Coronary artery (tissue), 2 donors: ENCODE results near the gene PRUNE2.
A peak's percentile ranks its signal among the peaks of the same experiment; 100 is the strongest.

Experiments
- DNase-seq: peaks from one replicate; pipeline ENCODE4 v3.0.0-alpha.2; 2017; ENCODE audit warnings: low spot score
- H3K27ac ChIP-seq, 2 donors: fragments of 200-600 bp; sonication (generic); one replicate each; pipeline ENCODE4 v1.5.1; 2016 to 2019
- H3K4me3 ChIP-seq: fragments of 200-600 bp; sonication (generic); 2 replicates; pipeline ENCODE4 v1.5.1; 2016; ENCODE audit warnings: mild to moderate bottlenecking, moderate library complexity
- TF ChIP-seq, protein P1 (sequence below): fragments of 200-600 bp; sonication (generic); IDR thresholded peaks from one replicate; pipeline ENCODE4 v1.5.1; 2019; ENCODE audit warnings: antibody characterized with exemption

The PRUNE2 gene

DNA sequence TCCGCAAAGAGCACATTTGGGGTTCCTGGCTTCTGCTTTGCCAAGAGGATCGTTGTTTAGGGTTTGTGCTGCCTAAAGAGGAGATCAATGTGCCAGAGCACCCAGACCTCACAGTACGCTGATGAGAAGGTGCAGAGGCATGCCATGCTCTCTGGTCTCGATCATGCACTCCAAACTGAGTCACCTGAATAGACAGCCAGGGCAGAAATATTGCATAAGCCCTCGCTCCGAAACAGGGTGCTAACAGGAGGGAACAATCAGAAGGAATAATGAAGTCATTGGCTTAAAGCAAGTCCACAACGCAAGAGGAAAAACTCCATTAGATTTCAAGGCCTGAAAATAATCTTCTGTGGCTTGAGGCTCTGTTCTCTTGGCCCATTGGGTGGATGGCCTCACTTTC, 322.7 kb downstream of the PRUNE2 start:
- TF ChIP-seq, protein P1, sequence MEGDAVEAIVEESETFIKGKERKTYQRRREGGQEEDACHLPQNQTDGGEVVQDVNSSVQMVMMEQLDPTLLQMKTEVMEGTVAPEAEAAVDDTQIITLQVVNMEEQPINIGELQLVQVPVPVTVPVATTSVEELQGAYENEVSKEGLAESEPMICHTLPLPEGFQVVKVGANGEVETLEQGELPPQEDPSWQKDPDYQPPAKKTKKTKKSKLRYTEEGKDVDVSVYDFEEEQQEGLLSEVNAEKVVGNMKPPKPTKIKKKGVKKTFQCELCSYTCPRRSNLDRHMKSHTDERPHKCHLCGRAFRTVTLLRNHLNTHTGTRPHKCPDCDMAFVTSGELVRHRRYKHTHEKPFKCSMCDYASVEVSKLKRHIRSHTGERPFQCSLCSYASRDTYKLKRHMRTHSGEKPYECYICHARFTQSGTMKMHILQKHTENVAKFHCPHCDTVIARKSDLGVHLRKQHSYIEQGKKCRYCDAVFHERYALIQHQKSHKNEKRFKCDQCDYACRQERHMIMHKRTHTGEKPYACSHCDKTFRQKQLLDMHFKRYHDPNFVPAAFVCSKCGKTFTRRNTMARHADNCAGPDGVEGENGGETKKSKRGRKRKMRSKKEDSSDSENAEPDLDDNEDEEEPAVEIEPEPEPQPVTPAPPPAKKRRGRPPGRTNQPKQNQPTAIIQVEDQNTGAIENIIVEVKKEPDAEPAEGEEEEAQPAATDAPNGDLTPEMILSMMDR: no peak
- no peak overlapping the region for H3K4me3 ChIP-seq
- H3K27ac ChIP-seq: no peak overlapping the region
- no peak for DNase-seq

GRCh38 chr9:76581731-76582130, 324.2 kb downstream of the PRUNE2 start:
- Histone ChIP-seq H3K4me3 (no peak overlapping the region), H3K27ac (no peak overlapping the region)
- DNase-seq: no peak
- TF ChIP-seq, protein P1: no peak

- DNase-seq: no peak
- no peak overlapping the region for H3K4me3 ChIP-seq
- TF ChIP-seq, protein P1: no peak
- no peak overlapping the region for H3K27ac ChIP-seq
Observed at GRCh38 chr9:76580820-76581219, 325.1 kb downstream of the PRUNE2 start.

- no peak overlapping the region for H3K27ac ChIP-seq
- no peak overlapping the region for H3K4me3 ChIP-seq
- TF ChIP-seq, protein P1: no peak
- no peak for DNase-seq
Observed at GRCh38 chr9:76580188-76580587, 325.7 kb downstream of the PRUNE2 start.

DNA sequence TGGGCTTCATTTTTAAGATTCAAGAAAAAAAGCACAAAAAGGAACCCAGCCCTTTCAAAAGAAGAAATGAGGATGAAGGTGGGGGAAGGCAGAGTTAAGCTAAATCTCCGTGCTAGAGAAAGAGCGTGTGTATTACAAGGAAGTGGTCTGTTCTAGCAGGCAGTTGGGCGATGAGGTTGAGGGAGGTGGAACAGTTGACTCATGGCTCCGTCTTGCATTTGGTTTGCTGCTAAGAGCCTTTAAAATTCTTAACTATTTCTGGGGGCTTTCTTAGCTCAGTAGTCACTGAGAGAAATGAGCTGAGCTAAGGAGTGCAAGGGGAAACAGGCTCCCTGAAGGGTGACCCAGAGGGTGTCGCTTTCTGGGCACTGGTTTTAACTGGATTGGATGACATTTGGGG, 329.6 kb downstream of the PRUNE2 start:
- no peak for DNase-seq
- Histone ChIP-seq H3K27ac (no peak overlapping the region), H3K4me3 (no peak overlapping the region)
- TF ChIP-seq, protein P1: no peak

DNA sequence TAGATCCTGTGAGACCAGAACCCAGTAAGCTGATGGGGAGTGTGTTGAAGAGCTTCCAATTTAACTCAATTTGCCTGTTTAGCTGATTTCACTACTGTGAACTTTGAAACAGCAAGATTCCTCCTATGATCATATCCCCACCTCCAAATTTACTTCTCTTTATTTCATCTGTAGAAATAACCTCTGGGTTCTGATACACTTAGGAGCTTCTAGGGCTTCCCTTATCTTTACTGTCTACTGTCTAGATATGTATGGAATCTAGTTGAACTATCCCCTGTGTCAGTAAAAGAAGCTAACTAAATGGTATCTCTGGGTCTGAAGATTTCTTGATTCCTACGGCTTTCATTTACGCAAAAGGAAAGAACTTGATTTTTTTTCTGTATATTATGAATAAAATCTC, 330.2 kb downstream of the PRUNE2 start:
- Histone ChIP-seq H3K27ac (no peak overlapping the region), H3K4me3 (no peak overlapping the region)
- TF ChIP-seq, protein P1: no peak
- no peak for DNase-seq

DNA sequence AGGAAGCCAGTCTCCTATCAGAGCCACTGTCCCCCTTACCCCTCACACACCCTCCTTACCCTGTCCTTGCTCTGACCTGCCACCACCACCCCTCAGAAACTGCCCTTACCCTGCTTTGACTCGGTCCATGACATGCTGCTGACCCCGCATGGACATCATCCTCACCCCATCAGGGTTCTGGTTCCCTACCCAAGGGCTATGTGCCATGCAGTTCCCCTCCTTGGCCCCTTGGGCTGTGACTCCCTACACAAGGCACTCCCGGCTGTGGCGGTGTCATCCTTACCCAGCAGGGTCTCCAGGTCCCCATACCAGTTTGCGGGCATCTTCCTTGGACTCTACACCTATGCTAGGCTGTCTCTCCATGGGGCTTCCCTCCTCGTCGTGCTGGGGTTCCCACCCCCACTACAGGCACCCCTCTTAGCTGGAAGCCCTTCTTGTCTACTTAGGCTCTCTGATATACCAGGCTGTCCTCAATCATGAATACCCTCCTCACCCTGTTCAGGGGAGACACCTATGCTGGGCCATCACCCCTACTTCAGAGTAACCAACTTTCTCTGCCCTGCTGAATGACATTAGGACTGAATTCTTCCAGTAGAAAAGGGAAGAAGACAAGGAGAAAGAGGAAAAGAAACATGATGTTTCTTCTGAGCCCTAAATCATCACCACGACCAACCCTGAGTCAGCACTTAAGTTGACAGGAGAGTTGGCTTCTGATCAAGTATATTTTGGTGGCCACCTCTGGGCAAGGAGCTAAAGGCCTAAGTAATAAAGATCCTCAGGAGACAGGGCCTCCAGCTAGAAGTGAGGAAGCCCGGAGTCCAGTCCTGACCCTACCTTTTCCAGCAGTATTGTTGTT, 331.8 kb downstream of the PRUNE2 start:
- Histone ChIP-seq H3K4me3 (no peak overlapping the region), H3K27ac (peak overlapping the region in 1 of 2 donors; percentile 41)
- TF ChIP-seq, protein P1: no peak
- no peak for DNase-seq
